Trophoblast cell (in vitro differentiated cells and primary cell): Measurements from ENCODE around the gene ADIG.

ENCODE experiments used
- DNase-seq, 2 donors: peaks; one replicate each; pipeline ENCODE4 v3.0.0-alpha.2; 2016
- H2AFZ ChIP-seq: 2 replicates; pipeline ENCODE4 v1.6.1; 2013; ENCODE audit warnings: low read length, moderate library complexity, mild to moderate bottlenecking; ENCODE audit not compliant: insufficient read depth, poor library complexity
- H2AK5ac ChIP-seq: 2 replicates; pipeline ENCODE4 v1.6.1; 2013; ENCODE audit warnings: mild to moderate bottlenecking, low read length
- H2BK120ac ChIP-seq: 2 replicates; pipeline ENCODE4 v1.6.1; 2013; ENCODE audit warnings: low read length, mild to moderate bottlenecking, moderate library complexity; ENCODE audit not compliant: insufficient read depth, poor library complexity
- H2BK12ac ChIP-seq: 2 replicates; pipeline ENCODE4 v1.6.1; 2013; ENCODE audit warnings: mild to moderate bottlenecking, low read length, moderate library complexity
- H2BK5ac ChIP-seq: 2 replicates; pipeline ENCODE4 v1.6.1; 2013; ENCODE audit warnings: low read length, low read depth, moderate library complexity, mild to moderate bottlenecking; ENCODE audit not compliant: poor library complexity
- H3K14ac ChIP-seq: 2 replicates; pipeline ENCODE4 v1.6.1; 2013; ENCODE audit warnings: mild to moderate bottlenecking, low read length
- H3K18ac ChIP-seq: 2 replicates; pipeline ENCODE4 v1.6.1; 2013; ENCODE audit warnings: mild to moderate bottlenecking, low read length
- H3K23ac ChIP-seq: 2 replicates; pipeline ENCODE4 v1.6.1; 2013; ENCODE audit warnings: low read length
- H3K27ac ChIP-seq: 2 replicates; pipeline ENCODE4 v1.5.1; 2013; ENCODE audit warnings: low read depth, mild to moderate bottlenecking, inconsistent platforms, low read length, moderate library complexity
- H3K27me3 ChIP-seq: 2 replicates; pipeline ENCODE4 v1.6.1; 2013; ENCODE audit warnings: inconsistent platforms, mild to moderate bottlenecking, low read length, moderate library complexity; ENCODE audit not compliant: insufficient read depth
- H3K36me3 ChIP-seq, 2 experiments: 1 replicate in 1 of 2; 2 replicates in 1 of 2; pipeline ENCODE4 v1.6.1; 2013; ENCODE audit warnings: low read length in 2 of 2, mild to moderate bottlenecking in 2 of 2, moderate library complexity in 1 of 2; ENCODE audit not compliant: insufficient read depth in 2 of 2, control insufficient read depth in 1 of 2
- H3K4ac ChIP-seq: 2 replicates; pipeline ENCODE4 v1.6.1; 2013; ENCODE audit warnings: low read depth, mild to moderate bottlenecking, low read length, moderate library complexity
- H3K4me1 ChIP-seq, 2 experiments: 1 replicate in 1 of 2; 2 replicates in 1 of 2; pipeline ENCODE4 v1.6.1; 2013; ENCODE audit warnings: low read length in 2 of 2, mild to moderate bottlenecking in 2 of 2, moderate library complexity in 1 of 2; ENCODE audit not compliant: insufficient read depth in 2 of 2, control insufficient read depth in 1 of 2
- H3K4me2 ChIP-seq: 2 replicates; pipeline ENCODE4 v1.6.1; 2013; ENCODE audit warnings: inconsistent platforms, mild to moderate bottlenecking, low read length, moderate library complexity
- H3K4me3 ChIP-seq: 2 replicates; pipeline ENCODE4 v1.5.1; 2013; ENCODE audit warnings: mild to moderate bottlenecking, low read depth, low read length, inconsistent platforms
- H3K79me1 ChIP-seq: one replicate; pipeline ENCODE4 v1.6.1; 2013; ENCODE audit warnings: low read length
- H3K79me2 ChIP-seq: 2 replicates; pipeline ENCODE4 v1.6.1; 2013; ENCODE audit warnings: low read length, mild to moderate bottlenecking; ENCODE audit not compliant: control insufficient read depth, insufficient read depth, poor library complexity
- H3K9ac ChIP-seq: 2 replicates; pipeline ENCODE4 v1.6.1; 2013; ENCODE audit warnings: mild to moderate bottlenecking, low read length
- H3K9me3 ChIP-seq: 2 replicates; pipeline ENCODE4 v1.6.1; 2013; ENCODE audit warnings: low read depth, mild to moderate bottlenecking, control low read depth, inconsistent platforms, low read length; ENCODE audit not compliant: insufficient read depth
- H4K12ac ChIP-seq: 2 replicates; pipeline ENCODE4 v1.6.1; 2013; ENCODE audit warnings: low read depth, mild to moderate bottlenecking, low read length, moderate library complexity
- H4K8ac ChIP-seq: 2 replicates; pipeline ENCODE4 v1.6.1; 2013; ENCODE audit warnings: low read depth, mild to moderate bottlenecking, low read length, moderate library complexity
- H4K91ac ChIP-seq: one replicate; pipeline ENCODE4 v1.6.1; 2013; ENCODE audit warnings: low read depth, mild to moderate bottlenecking, low read length, moderate library complexity
- WGBS: extraction: QIAGEN DNeasy Blood & Tissue Kit; methylation state at CpG from one replicate; pipeline ENCODE4 v1.1.7; 2013; ENCODE audit warnings: missing lambda C conversion rate; ENCODE audit not compliant: insufficient read length, insufficient coverage; ENCODE audit errors: extremely low coverage; 5-methylcytosine and 5-hydroxymethylcytosine counted together

Gene ADIG

GRCh38 chr20:38555395-38555794 lies 25.6 kb upstream of the ADIG start:
- no peak for DNase-seq
- Histone ChIP-seq H2AK5ac (no peak overlapping the region), H2BK12ac (no peak overlapping the region), H4K91ac (no peak overlapping the region), H3K27me3 (no peaks in the 10 kb centered on the region), H3K36me3 (peaks cover 14 to 21% of the 10 kb centered on the region in 2 experiments), H3K79me1 (no peaks in the 10 kb centered on the region), H2BK5ac (no peak overlapping the region), H3K27ac (no peak overlapping the region), H3K4me1 (no peaks in the 10 kb centered on the region), H3K4me3 (no peak overlapping the region), H3K9ac (no peak overlapping the region), H4K8ac (no peak overlapping the region), H3K4ac (no peak overlapping the region), H4K12ac (no peak overlapping the region), H3K23ac (no peak overlapping the region), H3K9me3 (no peaks in the 10 kb centered on the region), H2BK120ac (no peak overlapping the region), H3K18ac (no peak overlapping the region), H2AFZ (no peak overlapping the region), H3K4me2 (no peak overlapping the region), H3K79me2 (no peaks in the 10 kb centered on the region), H3K14ac (no peak overlapping the region)

GRCh38 chr20:38557174-38557573 lies 23.8 kb upstream of the ADIG start:
- Histone ChIP-seq H3K79me2 (no peaks in the 10 kb centered on the region), H3K79me1 (no peaks in the 10 kb centered on the region), H3K4ac (no peak overlapping the region), H3K9me3 (no peaks in the 10 kb centered on the region), H3K14ac (no peak overlapping the region), H3K9ac (no peak overlapping the region), H4K12ac (no peak overlapping the region), H3K27me3 (no peaks in the 10 kb centered on the region), H2AK5ac (no peak overlapping the region), H3K4me3 (no peak overlapping the region), H4K91ac (no peak overlapping the region), H2BK12ac (no peak overlapping the region), H2BK120ac (no peak overlapping the region), H3K27ac (no peak overlapping the region), H3K4me2 (no peak overlapping the region), H3K23ac (no peak overlapping the region), H2AFZ (no peak overlapping the region), H3K4me1 (no peaks in the 10 kb centered on the region), H3K18ac (no peak overlapping the region), H2BK5ac (no peak overlapping the region), H4K8ac (no peak overlapping the region), H3K36me3 (peaks cover 11 to 12% of the 10 kb centered on the region in 2 experiments)
- no CpG with 5 or more reads among the region's 2 CpGs for WGBS
- DNase-seq = no peak

GRCh38 chr20:38558596-38559360 lies 22.2 kb upstream of the ADIG start:
- Histone ChIP-seq H3K18ac (no peak overlapping the region), H3K4me2 (no peak overlapping the region), H3K4me1 (no peaks in the 10 kb centered on the region), H3K79me1 (no peaks in the 10 kb centered on the region), H3K4ac (no peak overlapping the region), H2BK120ac (no peak overlapping the region), H3K14ac (no peak overlapping the region), H3K79me2 (no peaks in the 10 kb centered on the region), H3K27me3 (no peaks in the 10 kb centered on the region), H4K91ac (no peak overlapping the region), H3K27ac (no peak overlapping the region), H2BK5ac (no peak overlapping the region), H4K8ac (no peak overlapping the region), H3K4me3 (no peak overlapping the region), H2AFZ (no peak overlapping the region), H3K23ac (no peak overlapping the region), H4K12ac (no peak overlapping the region), H2BK12ac (no peak overlapping the region), H3K36me3 (peaks cover 11 to 13% of the 10 kb centered on the region in 2 experiments), H2AK5ac (no peak overlapping the region), H3K9me3 (no peaks in the 10 kb centered on the region), H3K9ac (no peak overlapping the region)
- no peak for DNase-seq
- no CpG with 5 or more reads among the region's 3 CpGs for WGBS

GRCh38 chr20:38559764-38560163 lies 21.2 kb upstream of the ADIG start:
- H3K4ac ChIP-seq = no peak overlapping the region
- no peak overlapping the region for H3K4me2 ChIP-seq
- no peak overlapping the region for H3K14ac ChIP-seq
- DNase-seq = peak in 1 of 2 donors; percentile 16
- H2AK5ac ChIP-seq = no peak overlapping the region
- H3K79me2 ChIP-seq = no peaks in the 10 kb centered on the region
- WGBS = no CpG with 5 or more reads among the region's 3 CpGs
- no peak overlapping the region for H3K4me3 ChIP-seq
- no peak overlapping the region for H2AFZ ChIP-seq
- no peak overlapping the region for H2BK5ac ChIP-seq
- no peaks in the 10 kb centered on the region for H3K79me1 ChIP-seq
- no peak overlapping the region for H3K23ac ChIP-seq
- no peak overlapping the region for H2BK12ac ChIP-seq
- H3K27me3 ChIP-seq = no peaks in the 10 kb centered on the region
- H4K8ac ChIP-seq = no peak overlapping the region
- no peak overlapping the region for H2BK120ac ChIP-seq
- H3K4me1 ChIP-seq = no peaks in the 10 kb centered on the region
- no peak overlapping the region for H4K12ac ChIP-seq
- H3K27ac ChIP-seq = no peak overlapping the region
- H3K9me3 ChIP-seq = no peaks in the 10 kb centered on the region
- H4K91ac ChIP-seq = no peak overlapping the region
- H3K9ac ChIP-seq = no peak overlapping the region
- H3K18ac ChIP-seq = no peak overlapping the region
- peaks cover 8 to 11% of the 10 kb centered on the region in 2 experiments for H3K36me3 ChIP-seq
